K562 (cell line): ENCODE measurements around the gene DNAJC12. TPM values are rescaled to one million over a fixed set of nuclear protein-coding genes. Genes with fewer than 3 reads are reported as not detected.

Experiments used
- ADNP ChIP-seq: fragments of 200-800 bp; sonication (Bioruptor generic); IDR thresholded peaks from 2 replicates; pipeline ENCODE4 v1.6.1; 2016; ENCODE audit warnings: missing genetic modification characterization, missing compliant biosample characterization
- AFF1 ChIP-seq, 2 experiments: fragments of 450-650 bp; IDR thresholded peaks; 2 replicates each; pipeline ENCODE4 v1.6.1; 2018; ENCODE audit warnings: mild to moderate bottlenecking in 2 of 2, low read depth in 1 of 2; ENCODE audit not compliant: partially characterized antibody in 2 of 2
- FOXK2 ChIP-seq, 2 experiments: fragments of 450-650 bp; IDR thresholded peaks in 1 of 2; conservative IDR thresholded peaks in 1 of 2; 2 replicates each; pipeline ENCODE4 v1.6.1; 2016; ENCODE audit warnings: low read depth in 2 of 2, mild to moderate bottlenecking in 1 of 2
- HMG20B ChIP-seq: fragments of 250-450 bp; sonication (Bioruptor Pico); IDR thresholded peaks from 2 replicates; pipeline ENCODE4 v1.5.0; 2021; ENCODE audit warnings: mild to moderate bottlenecking
- MAZ ChIP-seq, 2 experiments: fragments of 450-650 bp in 1 of 2; sonication (generic) in 1 of 2; formaldehyde crosslinking; IDR thresholded peaks in 1 of 2; conservative IDR thresholded peaks in 1 of 2; 2 replicates each; pipeline versions ENCODE4 v1.4.0 to v1.5.0; 2020; ENCODE audit warnings: mild to moderate bottlenecking in 1 of 2, missing genetic modification reagents in 1 of 2
- MYBL2 ChIP-seq, 2 experiments: fragments of 450-650 bp in 1 of 2; sonication (generic) in 1 of 2; formaldehyde crosslinking in 1 of 2; IDR thresholded peaks; 2 replicates each; pipeline versions ENCODE4 v1.6.1 to v1.8.1; 2017 to 2022; ENCODE audit warnings: borderline replicate concordance in 1 of 2, inconsistent platforms in 1 of 2, low read depth in 1 of 2, mild to moderate bottlenecking in 1 of 2, missing genetic modification reagents in 1 of 2, moderate library complexity in 1 of 2
- POLR2H ChIP-seq: IDR thresholded peaks from 2 replicates; pipeline ENCODE4 v1.6.1; 2016; ENCODE audit warnings: missing genetic modification characterization, low read depth, mild to moderate bottlenecking, control low read depth, missing compliant biosample characterization, moderate library complexity
- SAP30 ChIP-seq: fragments of 200-600 bp; sonication (generic); IDR thresholded peaks from 2 replicates; pipeline ENCODE4 v1.6.1; 2012; ENCODE audit warnings: borderline replicate concordance, low read depth, mild to moderate bottlenecking, moderate library complexity, low read length, control low read depth, inconsistent platforms; ENCODE audit not compliant: insufficient read depth, poor library complexity, severe bottlenecking
- STAT5B ChIP-seq: fragments of 250-450 bp; sonication (Bioruptor Pico); IDR thresholded peaks from 2 replicates; pipeline ENCODE4 v1.8.0; 2021; ENCODE audit warnings: mild to moderate bottlenecking, inconsistent platforms
- YBX1 ChIP-seq: fragments of 450-650 bp; IDR thresholded peaks from 2 replicates; pipeline ENCODE4 v1.7.1; 2016; ENCODE audit warnings: mild to moderate bottlenecking
- polyA plus RNA-seq, 8 experiments: library from polyadenylated mRNA; depleted of rRNA in 4 of 8; stranded (reverse) in 5 of 8; unstranded in 3 of 8; fragments of >200 nt; fragmentation: Nextera tagmentation in 2 of 8; fragmentation: Illumina TruSeq in 1 of 8; extraction: Ambion mirVana in 2 of 8; extraction: Trizol in 1 of 8; gene quantifications; 2 replicates each; pipeline versions ENCODE4 v1.2.1 to v1.2.3, GENCODE V29; 2011 to 2014; ENCODE audit warnings: inconsistent platforms in 1 of 8, missing spikeins in 1 of 8
- total RNA-seq, 7 experiments: library from RNA; depleted of rRNA in 6 of 7; stranded (reverse); fragments of >200 nt in 6 of 7; fragmentation: Illumina TruSeq in 2 of 7; extraction: Trizol in 2 of 7; gene quantifications; 2 replicates each; pipeline versions ENCODE4 v1.2.1 to v1.2.3, GENCODE V29; 2011 to 2021; ENCODE audit warnings: low replicate concordance in 1 of 7
- TF ChIP-seq, protein P1 (sequence below): sonication (generic); formaldehyde crosslinking; IDR thresholded peaks from 2 replicates; pipeline ENCODE4 v1.4.0; 2020; ENCODE audit warnings: mild to moderate bottlenecking, missing genetic modification reagents
- TF ChIP-seq, protein P2 (sequence below): fragments of 250-450 bp; sonication (Bioruptor Pico); IDR thresholded peaks from 2 replicates; pipeline ENCODE4 v1.5.0; 2021; ENCODE audit warnings: mild to moderate bottlenecking, moderate library complexity

The DNAJC12 gene
- total and polyA plus RNA-seq, 9 of the 15 experiments (the other 6 are each of a cell fraction or from before 2014, with no cell fraction given) = 7.4 to 95.9 (median 68.5) TPM

- TF ChIP-seq SAP30 (no peak), STAT5B (CRISPR knock-in tag) (no peak), YBX1 (no peak), FOXK2 (conservative IDR thresholded peaks at IDR 0.05 in 1 of 2, IDR thresholded peaks at IDR 0.05 in 1 of 2; ENCODE audit: low read depth in 2 of 2) (peak; percentile 84 to 86), ADNP (tag) (no peak), AFF1 (IDR thresholded peaks at IDR 0.05; ENCODE audit: low read depth in 1 of 2, partially characterized antibody in 2 of 2) (peak in 1 of 2 experiments; percentile 86), HMG20B (CRISPR knock-in tag) (0 out of 2 replicates have a peak, but pooled peaks have one; percentile 26), MAZ (CRISPR knock-in tag; conservative IDR thresholded peaks at IDR 0.05 in 1 of 2, IDR thresholded peaks at IDR 0.05 in 1 of 2) (peak; percentile 94 to 95), MYBL2 (IDR thresholded peaks at IDR 0.05; ENCODE audit: low read depth) (no peak), MYBL2 (CRISPR knock-in tag; IDR thresholded peaks at IDR 0.05; ENCODE audit: borderline replicate concordance) (no peak), POLR2H (tag) (peak; percentile 83)
- TF ChIP-seq, protein P1, sequence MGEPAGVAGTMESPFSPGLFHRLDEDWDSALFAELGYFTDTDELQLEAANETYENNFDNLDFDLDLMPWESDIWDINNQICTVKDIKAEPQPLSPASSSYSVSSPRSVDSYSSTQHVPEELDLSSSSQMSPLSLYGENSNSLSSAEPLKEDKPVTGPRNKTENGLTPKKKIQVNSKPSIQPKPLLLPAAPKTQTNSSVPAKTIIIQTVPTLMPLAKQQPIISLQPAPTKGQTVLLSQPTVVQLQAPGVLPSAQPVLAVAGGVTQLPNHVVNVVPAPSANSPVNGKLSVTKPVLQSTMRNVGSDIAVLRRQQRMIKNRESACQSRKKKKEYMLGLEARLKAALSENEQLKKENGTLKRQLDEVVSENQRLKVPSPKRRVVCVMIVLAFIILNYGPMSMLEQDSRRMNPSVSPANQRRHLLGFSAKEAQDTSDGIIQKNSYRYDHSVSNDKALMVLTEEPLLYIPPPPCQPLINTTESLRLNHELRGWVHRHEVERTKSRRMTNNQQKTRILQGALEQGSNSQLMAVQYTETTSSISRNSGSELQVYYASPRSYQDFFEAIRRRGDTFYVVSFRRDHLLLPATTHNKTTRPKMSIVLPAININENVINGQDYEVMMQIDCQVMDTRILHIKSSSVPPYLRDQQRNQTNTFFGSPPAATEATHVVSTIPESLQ = 0 out of 2 replicates have a peak, but pooled peaks have one; percentile 63
- TF ChIP-seq, protein P2, sequence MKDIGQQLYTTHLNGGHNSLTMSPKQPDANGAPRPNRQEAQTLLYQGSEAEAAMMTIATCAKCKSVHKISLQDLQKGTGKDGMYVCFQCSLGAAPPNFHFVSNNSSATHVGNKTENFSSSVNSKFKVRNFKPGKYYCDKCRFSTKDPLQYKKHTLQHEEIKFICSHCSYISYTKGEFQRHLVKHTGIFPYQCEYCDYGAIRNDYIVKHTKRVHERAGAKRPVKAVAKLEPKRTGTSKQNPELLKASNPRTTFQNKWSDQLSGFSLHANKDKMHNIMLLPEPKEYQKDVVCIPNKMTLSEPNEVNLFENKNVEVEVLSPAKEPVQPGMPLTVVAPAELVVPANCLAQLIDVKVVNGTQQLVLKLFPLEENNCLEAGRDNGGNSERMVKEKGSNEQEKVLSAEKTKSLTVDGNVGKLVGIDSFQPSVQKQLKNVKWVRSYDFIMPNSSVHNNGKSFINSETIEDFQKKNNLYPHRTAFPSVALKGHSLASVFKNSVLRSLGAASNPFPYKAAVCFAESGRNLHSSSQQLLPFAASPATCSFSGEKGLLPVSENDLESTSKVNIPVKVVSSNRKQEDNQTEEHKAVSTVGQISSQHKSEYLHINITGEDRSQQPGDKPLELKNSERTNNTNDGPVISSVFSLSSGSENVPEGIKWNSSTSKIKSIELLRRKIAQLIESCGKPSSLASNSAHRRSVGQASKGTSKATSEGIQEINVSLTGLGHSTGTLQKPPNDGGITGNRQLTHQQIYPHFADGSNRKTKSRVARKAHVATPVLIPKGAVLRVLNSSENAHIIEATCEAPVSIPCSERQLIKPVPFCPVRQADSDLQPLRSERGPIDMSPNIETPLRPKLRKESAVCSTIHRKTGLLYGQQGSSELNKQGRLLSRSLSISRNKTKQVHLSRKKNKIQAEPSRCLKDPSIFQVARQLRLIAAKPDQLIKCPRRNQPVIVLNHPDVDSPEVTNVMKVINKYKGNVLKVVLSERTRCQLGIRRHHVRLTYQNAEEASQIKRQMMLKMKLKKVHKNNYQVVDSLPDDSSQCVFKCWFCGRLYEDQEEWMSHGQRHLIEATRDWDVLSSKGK (CRISPR knock-in tag) = no peak
Observed at GRCh38 chr10:67849331-67850011, 11.5 kb upstream of the DNAJC12 start (continued).
